HCT116 (cell line): ENCODE measurements around the gene AKIRIN2. TPM values are rescaled to one million over a fixed set of nuclear protein-coding genes. Genes with fewer than 3 reads are reported as not detected.

Experiments
- ATAC-seq: fragments of 200-7000 bp; cut with Tn5 transposase; 2 replicates; pipeline ENCODE4 v1.9.1; 2020; ENCODE audit warnings: mild to moderate bottlenecking, moderate library complexity
- BruUV-seq: library from RNA; stranded (reverse); fragments of 400-500 nt; replicated peaks from 2 replicates; lab custom pipeline; 2021; lab: Mats Ljungman, UMichigan
- CTCF ChIA-PET: fragments of 300-600 bp; sonication (Branson Sonifier 250); formaldehyde crosslinking; loops from one replicate; lab custom pipeline; 2021; ENCODE audit warnings: antibody characterized with exemption; lab: Charles Lee
- POLR2A ChIA-PET: fragments of 300-600, 350-600 bp; sonication (Branson Sonifier 250); formaldehyde crosslinking; loops from one replicate; lab custom pipeline; 2021; ENCODE audit warnings: antibody characterized with exemption; lab: Charles Lee
- RAD21 ChIA-PET, 2 experiments: fragments of 300-600 bp; sonication (Branson Sonifier 250); formaldehyde crosslinking; loops; one replicate each; lab custom pipeline; 2023; ENCODE audit warnings: low total read pairs in 2 of 2; ENCODE audit not compliant: uncharacterized antibody in 2 of 2, unreplicated experiment in 2 of 2, low non-redundant PET in 1 of 2; lab: Charles Lee
- DNase-seq: peaks from one replicate; pipeline ENCODE4 v3.0.0-alpha.2; 2010; ENCODE audit warnings: low read depth, low spot score
- H2AFZ ChIP-seq: fragments of 200-600 bp; shearing (Covaris generic), sonication (generic); 2 replicates; pipeline ENCODE4 v1.6.1; 2017; ENCODE audit warnings: low read depth, mixed run types, mixed read lengths, antibody characterized with exemption, low read length; ENCODE audit not compliant: poor library complexity, severe bottlenecking
- H3K27ac ChIP-seq: 2 replicates; pipeline ENCODE4 v1.5.1; 2012; ENCODE audit warnings: low read depth, low read length
- H3K27me3 ChIP-seq: fragments of 200-600 bp; sonication (generic); 2 replicates; pipeline ENCODE4 v1.6.1; 2016; ENCODE audit warnings: mixed run types, low read length, mixed read lengths; ENCODE audit not compliant: insufficient read depth
- H3K36me3 ChIP-seq, 2 experiments: fragments of 200-500 bp in 1 of 2; fragments of 200-600 bp in 1 of 2; sonication (Bioruptor generic) in 1 of 2; sonication (generic) in 1 of 2; 2 replicates each; pipeline versions ENCODE4 v1.5.1 to v1.6.1; 2014 to 2016; ENCODE audit warnings: low read length in 2 of 2, inconsistent platforms in 1 of 2, mixed read lengths in 1 of 2, mixed run types in 1 of 2; ENCODE audit not compliant: insufficient read depth in 2 of 2, control insufficient read depth in 1 of 2
- H3K4me1 ChIP-seq, 2 experiments: fragments of 200-600 bp in 1 of 2; sonication (generic) in 1 of 2; 2 replicates each; pipeline versions ENCODE4 v1.5.1 to v1.6.1; 2012 to 2017; ENCODE audit warnings: low read length in 2 of 2, inconsistent platforms in 1 of 2, mild to moderate bottlenecking in 1 of 2, mixed read lengths in 1 of 2, mixed run types in 1 of 2, moderate library complexity in 1 of 2; ENCODE audit not compliant: insufficient read depth in 2 of 2, control insufficient read depth in 1 of 2
- H3K4me2 ChIP-seq: fragments of 200-600 bp; sonication (generic); 2 replicates; pipeline ENCODE4 v1.6.1; 2017; ENCODE audit warnings: mixed run types, low read length, mixed read lengths
- H3K4me3 ChIP-seq, 2 experiments: fragments of 200-600 bp in 1 of 2; sonication (generic) in 1 of 2; replicated peaks in 1 of 2; 2 replicates each; pipeline ENCODE4 v1.5.1; 2011 to 2016; ENCODE audit warnings: low read length in 2 of 2, control low read depth in 1 of 2, low read depth in 1 of 2, mild to moderate bottlenecking in 1 of 2, mixed read lengths in 1 of 2, mixed run types in 1 of 2
- H3K79me2 ChIP-seq: fragments of 200-600 bp; sonication (generic); 2 replicates; pipeline ENCODE4 v1.6.1; 2017; ENCODE audit warnings: mild to moderate bottlenecking, mixed run types, low read length, moderate library complexity, mixed read lengths; ENCODE audit not compliant: insufficient read depth
- H3K9ac ChIP-seq: fragments of 200-600 bp; sonication (generic); 2 replicates; pipeline ENCODE4 v1.6.1; 2016; ENCODE audit warnings: low read length, mixed read lengths
- H3K9me2 ChIP-seq: fragments of 200-600 bp; sonication (generic), shearing (Covaris generic); 2 replicates; pipeline ENCODE4 v1.6.1; 2017; ENCODE audit warnings: mixed run types, mild to moderate bottlenecking, moderate library complexity; ENCODE audit not compliant: insufficient read depth
- H3K9me3 ChIP-seq, 2 experiments: fragments of 200-500 bp in 1 of 2; fragments of 200-600 bp in 1 of 2; sonication (Bioruptor generic) in 1 of 2; sonication (generic) in 1 of 2; 2 replicates each; pipeline ENCODE4 v1.6.1; 2014 to 2017; ENCODE audit warnings: low read length in 2 of 2, mixed read lengths in 2 of 2, inconsistent platforms in 1 of 2, low read depth in 1 of 2, mild to moderate bottlenecking in 1 of 2, mixed run types in 1 of 2, moderate library complexity in 1 of 2; ENCODE audit not compliant: control insufficient read depth in 1 of 2, insufficient read depth in 1 of 2
- H4K20me1 ChIP-seq: fragments of 200-600 bp; sonication (generic), shearing (Covaris generic); 2 replicates; pipeline ENCODE4 v1.6.1; 2017; ENCODE audit warnings: mixed run types, mild to moderate bottlenecking, moderate library complexity; ENCODE audit not compliant: insufficient read depth
- CBX3 ChIP-seq: IDR thresholded peaks from 2 replicates; pipeline ENCODE4 v1.6.1; 2012; ENCODE audit warnings: low read depth
- EGR1 ChIP-seq: IDR thresholded peaks from 2 replicates; pipeline ENCODE4 v1.6.1; 2012; ENCODE audit warnings: low read depth
- ELF1 ChIP-seq: IDR thresholded peaks from 2 replicates; pipeline ENCODE4 v1.6.1; 2012; ENCODE audit warnings: low read depth, borderline replicate concordance
- JUND ChIP-seq: IDR thresholded peaks from 2 replicates; pipeline ENCODE4 v1.6.1; 2012
- POLR2AphosphoS5 ChIP-seq: IDR thresholded peaks from 2 replicates; pipeline ENCODE4 v1.6.1; 2011; ENCODE audit warnings: mild to moderate bottlenecking, low read depth, low read length, moderate library complexity
- SRF ChIP-seq: IDR thresholded peaks from 2 replicates; pipeline ENCODE4 v1.6.1; 2012; ENCODE audit warnings: low read depth
- TCF7L2 ChIP-seq: IDR thresholded peaks from 2 replicates; pipeline ENCODE4 v1.7.0; 2011; ENCODE audit warnings: borderline replicate concordance, inconsistent platforms; ENCODE audit not compliant: insufficient read depth, insufficient read length; ENCODE audit errors: extremely low read depth
- ZFX ChIP-seq: fragments of 450-650 bp; IDR thresholded peaks from 2 replicates; pipeline ENCODE4 v1.6.1; 2017
- intact Hi-C: fragments of 100-400 bp; cut with micrococcal nuclease; formaldehyde crosslinking; loops from 2 replicates; pipeline ENCODE4 v1.10.0; 2022
- total RNA-seq: library from RNA; stranded (reverse); gene quantifications from one replicate; pipeline ENCODE4 v1.2.1, GENCODE V29; 2021; ENCODE audit not compliant: unreplicated experiment

Gene AKIRIN2
- total RNA-seq, 1 experiment from 2014 or later, result 54.8 TPM

- BruUV-seq, result no TSS peak
- intact Hi-C loops, result no loop called here
Measured at GRCh38 chr6:87637106-87637505, 64.9 kb downstream of the AKIRIN2 start.

GRCh38 chr6:87636315-87636714 lies 65.7 kb downstream of the AKIRIN2 start:
- RAD21 ChIA-PET, result no interaction called here
- CTCF ChIA-PET, result no interaction called here
- no peaks in the 10 kb centered on the region for H3K27me3 ChIP-seq
- no peak overlapping the region for H3K9ac ChIP-seq
- intact Hi-C loops, result no loop called here
- POLR2A ChIA-PET, result no interaction called here
- DNase-seq, result no peak
- H4K20me1 ChIP-seq, result no peaks in the 10 kb centered on the region
- H3K36me3 ChIP-seq, result peaks cover 0 to 5% of the 10 kb centered on the region in 2 experiments; a peak in 2 of 4 replicates
- H2AFZ ChIP-seq, result no peak overlapping the region
- no peak overlapping the region for H3K27ac ChIP-seq
- H3K4me3 ChIP-seq, result no peak overlapping the region
- no peaks in the 10 kb centered on the region for H3K4me1 ChIP-seq
- TF ChIP-seq JUND, result no peak
- no peak for TF ChIP-seq CBX3
- TF ChIP-seq EGR1, result no peak
- TF ChIP-seq POLR2AphosphoS5, result no peak
- no peak for TF ChIP-seq TCF7L2
- no peak for TF ChIP-seq ELF1
- H3K9me3 ChIP-seq, result no peaks in the 10 kb centered on the region
- H3K9me2 ChIP-seq, result no peaks in the 10 kb centered on the region
- H3K79me2 ChIP-seq, result no peaks in the 10 kb centered on the region
- no peak overlapping the region for H3K4me2 ChIP-seq
- no peak for ATAC-seq
- BruUV-seq, result no TSS peak

More at GRCh38 chr6:87637106-87637505, 64.9 kb downstream of the AKIRIN2 start:
- Histone ChIP-seq H3K27me3 (no peaks in the 10 kb centered on the region), H3K4me3 (no peak overlapping the region), H3K79me2 (no peaks in the 10 kb centered on the region), H3K27ac (no peak overlapping the region), H3K4me1 (no peaks in the 10 kb centered on the region), H2AFZ (no peak overlapping the region), H3K4me2 (no peak overlapping the region), H3K9me3 (no peaks in the 10 kb centered on the region), H4K20me1 (no peaks in the 10 kb centered on the region), H3K36me3 (peaks cover 0 to 5% of the 10 kb centered on the region in 2 experiments; a peak in 2 of 4 replicates), H3K9ac (no peak overlapping the region), H3K9me2 (no peaks in the 10 kb centered on the region)
- ChIA-PET RAD21 (no interaction called here), POLR2A (no interaction called here), CTCF (no interaction called here)
- no peak for DNase-seq
- no peak for ATAC-seq
- no peak for TF ChIP-seq JUND
- TF ChIP-seq ELF1, result no peak
- no peak for TF ChIP-seq SRF
- no peak for TF ChIP-seq TCF7L2
- no peak for TF ChIP-seq ZFX
